CD4-positive, alpha-beta T cell treated with Interleukin-4 for 1 hour (primary cell): ENCODE data around the gene VPS13C.

ENCODE experiments used
- DNase-seq, 2 donors: peaks; one replicate each; pipeline ENCODE4 v3.0.0-alpha.2; 2020 to 2022

VPS13C gene

GRCh38 chr15:62060113-62060895 is at the start of gene VPS13C:
TSS of gene VPS13C (minus strand) at chr15:62060447. CDS start at chr15:62060374, 73 bp downstream.
- peak; percentile 94 to 95 for DNase-seq

DNA sequence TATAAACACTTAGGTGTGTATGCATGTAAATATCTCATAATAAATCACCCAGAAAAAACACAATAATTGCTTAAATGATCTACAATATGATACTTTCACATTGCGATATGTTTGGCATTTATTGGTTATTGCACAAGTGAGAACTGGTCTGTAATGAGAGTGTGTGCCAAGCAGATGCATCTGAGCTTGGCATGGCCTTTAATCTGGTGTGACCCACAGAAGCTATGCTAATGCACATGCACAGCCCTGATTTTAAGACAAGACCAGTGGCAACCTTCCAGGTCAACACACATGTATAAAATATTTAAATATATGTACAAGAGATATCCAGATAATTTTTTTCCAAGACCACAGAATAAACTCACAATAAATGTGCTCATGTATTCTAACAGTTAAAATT is 49.2 kb upstream of the VPS13C start:
- no peak for DNase-seq

DNA sequence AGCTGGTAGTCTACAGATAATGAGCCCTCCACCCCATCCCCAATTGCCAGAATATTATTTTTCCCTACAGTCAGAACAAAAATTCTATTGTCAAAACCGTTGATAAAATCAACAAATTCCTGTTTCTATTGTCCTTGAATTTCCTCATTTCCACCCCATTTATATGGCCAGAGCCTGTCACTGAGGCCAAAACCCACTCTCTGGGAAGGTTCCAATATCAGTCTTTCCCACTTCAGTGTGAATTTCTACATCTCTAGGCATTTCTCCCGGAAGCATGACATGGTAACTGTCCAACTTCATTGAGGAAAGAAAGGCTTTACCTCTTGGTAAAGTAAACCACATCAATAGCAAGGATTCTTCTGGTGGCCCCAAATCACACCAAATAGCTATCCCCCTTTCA is 48.2 kb upstream of the VPS13C start:
- DNase-seq = no peak

DNA sequence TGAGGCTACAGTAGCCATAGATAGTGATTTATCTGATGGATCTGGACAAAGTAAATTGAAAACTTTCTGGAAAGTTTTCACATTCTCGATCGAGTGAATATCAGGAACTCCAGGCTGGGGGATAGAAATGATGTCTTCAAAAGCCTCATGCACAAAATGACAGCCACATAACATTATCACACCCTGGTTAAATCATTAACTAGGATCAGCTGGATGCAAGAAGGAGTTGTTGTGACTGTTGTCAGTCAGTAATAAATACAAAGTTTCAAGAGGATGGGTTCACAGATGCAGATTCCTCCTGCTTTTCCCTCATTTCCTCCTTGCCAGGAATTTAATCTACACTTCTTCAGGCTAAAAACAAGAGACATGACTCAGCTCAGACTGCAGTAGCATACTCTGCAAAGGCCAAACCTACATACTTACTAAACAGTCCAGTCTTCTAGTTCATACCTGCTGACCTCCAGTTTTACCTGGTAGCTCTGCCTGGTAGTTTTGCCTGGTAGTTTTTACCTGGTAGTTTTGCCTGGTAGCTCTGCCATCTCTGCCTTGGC is 47.4 kb upstream of the VPS13C start:
- no peak for DNase-seq

DNA sequence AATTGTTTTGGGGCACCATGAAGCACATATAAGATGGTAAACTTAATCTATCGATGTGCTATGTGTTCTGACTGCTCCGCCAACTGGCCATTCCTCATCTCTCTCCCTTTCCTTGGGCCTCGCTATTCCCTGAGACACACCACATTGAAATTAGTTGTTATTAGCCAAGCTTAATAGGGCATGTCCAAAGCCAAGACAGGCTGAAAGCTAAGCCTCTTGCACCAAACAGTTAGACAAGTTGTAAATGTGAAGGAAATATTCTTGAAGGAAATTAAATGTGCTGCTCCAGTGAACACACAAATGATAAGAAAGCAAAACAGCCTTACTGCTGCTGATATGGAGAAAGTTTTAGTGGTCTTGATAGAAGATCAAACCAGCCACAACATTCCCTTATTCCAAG is 45.8 kb upstream of the VPS13C start:
- no peak for DNase-seq

DNA sequence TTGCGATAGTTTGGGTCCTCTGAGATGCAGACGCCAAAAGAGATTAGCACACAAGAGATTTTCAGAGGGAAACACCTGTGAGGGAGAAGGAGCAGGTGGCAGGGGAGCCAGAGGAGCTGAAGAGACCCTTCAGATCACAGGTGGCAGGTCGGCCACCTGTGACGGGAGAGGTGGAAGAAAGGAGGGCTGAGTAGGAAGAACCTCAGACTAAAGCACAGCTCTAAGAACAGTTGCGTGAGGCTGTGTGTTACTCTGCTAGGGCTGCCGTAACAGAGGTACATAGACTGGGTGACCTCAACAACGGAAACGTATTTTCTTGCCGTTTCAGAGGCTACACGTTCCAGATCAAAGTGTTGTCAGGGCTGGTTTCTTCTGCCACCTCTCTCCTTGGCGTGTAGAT is 45.0 kb upstream of the VPS13C start:
- no peak for DNase-seq

DNA sequence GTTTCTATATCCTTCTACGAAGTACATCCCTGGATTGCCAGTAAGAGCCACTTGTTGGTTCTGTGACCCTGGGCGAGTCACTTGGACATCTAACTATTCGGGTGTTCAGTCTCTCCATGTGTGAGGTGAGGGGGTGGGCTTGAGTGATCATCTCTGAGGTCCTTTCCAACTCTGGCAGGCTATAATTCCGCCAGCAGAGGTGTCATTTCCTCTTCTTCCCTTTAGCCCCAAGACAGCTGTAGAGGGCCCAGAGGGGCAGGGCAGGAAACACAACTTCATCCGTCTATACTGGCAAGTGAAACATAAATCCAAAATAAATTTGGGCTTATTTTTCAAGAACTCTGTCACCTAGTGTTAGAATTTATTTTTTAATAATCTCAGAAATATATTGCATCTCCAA is 44.6 kb upstream of the VPS13C start:
- DNase-seq = no peak

GRCh38 chr15:62104401-62104800 is 44.2 kb upstream of the VPS13C start:
- DNase-seq = no peak

DNA sequence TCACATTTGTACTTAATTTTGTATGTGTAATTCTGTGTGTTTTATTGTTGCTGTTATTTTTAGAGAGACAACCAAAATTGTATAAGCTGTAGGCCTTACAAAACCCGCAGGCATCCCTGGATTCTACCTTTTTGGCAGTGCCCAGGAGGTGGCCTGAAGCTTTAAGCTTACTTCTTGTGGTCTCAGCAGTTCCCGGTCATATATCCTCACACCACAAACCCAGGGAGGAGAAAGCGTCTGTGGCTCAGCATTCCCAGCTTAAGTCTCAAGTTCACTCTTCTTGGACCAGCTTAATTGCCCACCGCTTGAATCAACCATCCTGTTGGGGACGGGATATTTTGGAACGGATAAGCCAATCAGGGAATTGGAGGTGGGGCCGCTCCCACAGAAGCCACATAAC is 43.2 kb upstream of the VPS13C start:
- no peak for DNase-seq

DNA sequence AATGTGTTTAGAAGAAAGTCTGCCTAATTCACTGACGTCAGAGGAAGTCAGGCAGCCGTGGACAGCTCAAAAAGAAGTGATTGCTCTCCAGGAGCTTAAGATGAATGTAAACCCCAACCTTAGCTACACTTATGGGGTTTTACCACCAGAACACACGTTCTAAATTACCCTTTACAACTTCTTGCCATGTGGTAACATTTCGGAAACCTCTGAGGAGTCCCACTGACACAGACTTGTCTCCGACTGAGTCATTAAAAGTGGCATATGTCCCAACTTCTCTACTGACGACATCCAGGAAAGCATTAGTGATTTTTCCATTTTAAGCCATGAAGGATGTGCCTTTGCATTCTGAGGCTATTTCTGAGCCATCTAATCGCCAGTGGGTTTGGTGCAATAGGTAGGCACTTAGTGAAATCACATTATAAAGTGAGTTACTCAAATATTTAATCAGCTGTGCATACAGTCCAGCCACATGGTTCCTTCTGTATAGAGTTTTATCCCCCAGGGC is 38.9 kb upstream of the VPS13C start:
- no peak for DNase-seq

GRCh38 chr15:62094388-62094787 is 34.1 kb upstream of the VPS13C start:
- no peak for DNase-seq

DNA sequence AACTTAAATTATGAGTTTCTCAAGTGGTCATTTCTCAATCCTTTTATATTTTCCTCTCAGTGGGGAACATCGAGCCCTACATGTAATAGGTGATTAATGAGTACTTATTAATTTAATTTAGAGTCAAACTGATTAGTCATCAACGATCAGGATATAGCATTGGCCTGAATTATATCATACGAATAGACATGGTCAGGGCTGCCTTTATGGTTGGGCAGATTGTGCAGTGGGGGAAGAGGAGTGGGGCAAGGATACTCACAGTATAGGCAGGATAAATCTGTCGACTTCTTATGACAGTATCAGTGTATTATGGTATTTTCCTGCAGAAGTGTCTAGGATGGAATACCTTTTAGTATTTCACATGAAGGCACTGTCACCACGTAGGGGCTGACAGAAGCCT is 33.6 kb upstream of the VPS13C start:
- DNase-seq = no peak

- no peak for DNase-seq
Observed at GRCh38 chr15:62090988-62091387, 30.7 kb upstream of the VPS13C start.

GRCh38 chr15:62089616-62090015 is 29.4 kb upstream of the VPS13C start:
- no peak for DNase-seq

DNA sequence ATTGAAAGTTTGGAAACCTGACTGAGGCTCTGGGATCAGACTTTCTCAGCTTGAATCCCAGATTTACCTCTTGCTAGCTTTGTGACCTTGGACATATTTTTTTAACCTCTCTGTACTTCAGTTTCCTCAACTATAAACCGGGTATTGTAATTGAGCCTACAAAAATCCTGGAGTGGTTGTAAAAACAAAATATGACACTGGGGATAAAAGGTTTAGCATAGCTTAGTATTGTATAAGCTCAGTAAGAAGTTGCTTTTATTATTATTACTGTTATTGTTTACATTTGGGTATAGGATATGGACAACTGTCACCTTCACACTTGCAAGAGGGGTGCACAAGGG is 28.1 kb upstream of the VPS13C start:
- no peak for DNase-seq

- no peak for DNase-seq
Observed at GRCh38 chr15:62087671-62088352, 27.6 kb upstream of the VPS13C start.

DNA sequence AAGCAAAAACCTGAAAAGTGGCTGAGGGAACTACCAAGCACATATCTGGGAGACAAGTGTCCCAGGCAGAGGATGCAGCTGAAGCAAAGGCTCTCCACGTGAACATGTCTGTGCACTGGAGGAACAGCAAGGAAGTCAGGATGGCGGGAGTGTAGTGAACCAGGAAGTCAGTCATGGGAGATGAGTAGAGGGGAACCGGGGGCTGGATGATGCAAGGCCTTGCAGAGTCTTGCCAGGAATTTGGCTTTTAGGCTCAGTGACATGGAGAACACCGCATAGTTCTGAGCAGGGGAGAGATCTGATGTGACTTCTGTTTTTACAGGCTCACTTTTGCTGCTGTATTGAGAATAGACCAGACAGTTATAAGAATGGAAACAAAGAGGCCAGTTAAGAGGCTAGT is 25.5 kb upstream of the VPS13C start:
- no peak for DNase-seq

DNA sequence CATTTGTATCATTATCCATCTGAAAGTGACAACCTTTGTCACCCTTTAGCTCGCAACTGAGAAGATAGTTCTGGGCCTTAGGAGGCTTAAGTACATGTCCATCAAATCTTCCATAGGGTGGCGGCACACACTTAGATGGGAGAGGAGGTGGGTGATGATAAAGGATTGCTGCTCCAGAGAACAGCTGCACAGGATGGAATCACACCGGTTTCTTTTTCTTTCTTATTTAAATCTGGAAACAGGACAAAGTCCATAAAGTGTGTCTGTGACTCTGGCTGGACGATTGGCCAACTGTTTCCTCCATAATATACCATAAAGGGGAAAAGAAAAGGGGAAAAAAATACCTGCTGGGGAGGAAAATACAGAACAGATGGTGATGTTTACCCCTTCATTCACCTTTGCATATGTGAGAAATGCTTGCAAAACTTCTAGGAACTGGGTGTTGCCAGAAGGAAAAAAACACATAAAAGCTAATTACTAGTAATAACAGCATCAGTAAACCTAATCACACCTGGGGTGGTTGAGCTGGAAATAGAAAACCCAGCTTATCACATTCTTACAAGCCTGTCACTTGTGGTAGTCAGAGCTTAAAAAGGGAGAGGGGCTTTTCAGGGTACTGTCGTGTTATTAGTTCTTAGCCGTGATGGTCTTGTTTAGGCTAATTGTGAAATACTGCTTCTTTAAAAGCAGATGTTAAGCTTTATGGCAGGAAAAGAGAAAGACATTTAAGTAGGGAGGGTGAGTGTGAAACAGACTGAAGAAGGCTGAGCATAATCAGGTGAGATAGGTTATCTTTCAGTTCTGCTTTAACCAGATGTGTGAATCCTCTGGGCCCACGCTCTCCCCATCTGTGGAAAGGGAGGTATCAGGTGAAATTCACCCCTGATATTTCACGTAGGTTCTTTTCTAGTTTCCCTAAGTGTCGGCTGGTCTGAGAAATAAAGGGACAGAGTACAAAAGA is 23.2 kb upstream of the VPS13C start:
- no peak for DNase-seq

- no peak for DNase-seq
Observed at GRCh38 chr15:62079594-62079993, 19.3 kb upstream of the VPS13C start.

GRCh38 chr15:62075595-62076277 is 15.5 kb upstream of the VPS13C start:
- no peak for DNase-seq

- DNase-seq = peak in 1 of 2 donors; percentile 65
Observed at GRCh38 chr15:62071711-62072308, 11.6 kb upstream of the VPS13C start.

GRCh38 chr15:62069551-62069950 is 9.3 kb upstream of the VPS13C start:
- no peak for DNase-seq
